K562 (cell line): ENCODE measurements around the gene PNCK. TPM values are rescaled to one million over a fixed set of nuclear protein-coding genes. Genes with fewer than 3 reads are reported as not detected.

ENCODE experiments used
- ARID3B ChIP-seq: fragments of 250-450 bp; sonication (Bioruptor Pico); IDR thresholded peaks from 2 replicates; pipeline ENCODE4 v1.4.0; 2020; ENCODE audit warnings: borderline replicate concordance
- CEBPG ChIP-seq, 3 experiments: fragments of 200-800 bp in 1 of 3; sonication (Bioruptor generic) in 1 of 3; sonication (generic) in 1 of 3; formaldehyde crosslinking in 1 of 3; IDR thresholded peaks in 2 of 3; conservative IDR thresholded peaks in 1 of 3; 2 replicates each; pipeline versions ENCODE4 v1.6.1 to v1.8.0; 2016 to 2022; ENCODE audit warnings: missing compliant biosample characterization in 2 of 3, missing genetic modification characterization in 2 of 3, mild to moderate bottlenecking in 1 of 3, missing genetic modification reagents in 1 of 3
- CREB3L1 ChIP-seq: fragments of 450-650 bp; IDR thresholded peaks from 2 replicates; pipeline ENCODE4 v1.6.1; 2014; ENCODE audit warnings: low read depth, mild to moderate bottlenecking, moderate library complexity, borderline replicate concordance
- EGR1 ChIP-seq: fragments of 450-650 bp; conservative IDR thresholded peaks from 2 replicates; pipeline ENCODE4 v1.6.1; 2017; ENCODE audit warnings: mild to moderate bottlenecking
- FOXA1 ChIP-seq: fragments of 450-650 bp; IDR thresholded peaks from 2 replicates; pipeline ENCODE4 v1.6.1; 2016; ENCODE audit warnings: mild to moderate bottlenecking, borderline replicate concordance
- FOXJ3 ChIP-seq: sonication (generic); formaldehyde crosslinking; IDR thresholded peaks from 2 replicates; pipeline ENCODE4 v1.4.0; 2020; ENCODE audit warnings: mild to moderate bottlenecking, missing genetic modification reagents
- HNRNPUL1 ChIP-seq: fragments of 200-400 bp; formaldehyde crosslinking; IDR thresholded peaks from 2 replicates; pipeline ENCODE4 v1.6.1; 2017; ENCODE audit warnings: low read length
- ID3 ChIP-seq, 2 experiments: fragments of 250-450 bp in 1 of 2; fragments of 450-650 bp in 1 of 2; sonication (Bioruptor Pico) in 1 of 2; IDR thresholded peaks; 2 replicates each; pipeline versions ENCODE4 v1.6.1 to v1.8.0; 2016 to 2021; ENCODE audit warnings: mild to moderate bottlenecking in 2 of 2, moderate library complexity in 2 of 2, missing compliant biosample characterization in 1 of 2, missing genetic modification characterization in 1 of 2
- ILF3 ChIP-seq: fragments of 450-650 bp; IDR thresholded peaks from 2 replicates; pipeline ENCODE4 v1.6.1; 2018; ENCODE audit warnings: antibody characterized with exemption, mild to moderate bottlenecking, moderate library complexity, borderline replicate concordance
- KHSRP ChIP-seq: fragments of 450-650 bp; IDR thresholded peaks from 2 replicates; pipeline ENCODE4 v1.6.1; 2017
- NFRKB ChIP-seq: fragments of 450-650 bp; IDR thresholded peaks from 2 replicates; pipeline ENCODE4 v1.6.1; 2016; ENCODE audit warnings: low read depth
- PHF8 ChIP-seq: fragments of 200-600 bp; sonication (generic); IDR thresholded peaks from 2 replicates; pipeline ENCODE4 v1.6.1; 2012; ENCODE audit warnings: mixed run types, mild to moderate bottlenecking, inconsistent platforms, low read length, moderate library complexity, borderline replicate concordance
- POLR2A ChIP-seq: fragments of 450-650 bp; conservative IDR thresholded peaks from 2 replicates; pipeline ENCODE4 v1.6.1; 2016
- RCOR1 ChIP-seq, 2 experiments: IDR thresholded peaks; 2 replicates each; pipeline ENCODE4 v1.6.1; 2012; ENCODE audit warnings: low read depth in 2 of 2, low read length in 2 of 2, borderline replicate concordance in 1 of 2, improper control_type of control experiment in 1 of 2
- TBL1XR1 ChIP-seq, 2 experiments: IDR thresholded peaks; 2 replicates each; pipeline ENCODE4 v1.6.1; 2012; ENCODE audit warnings: improper control_type of control experiment in 2 of 2, low read length in 2 of 2, mild to moderate bottlenecking in 1 of 2
- YY1 ChIP-seq, 3 experiments: IDR thresholded peaks; 2 replicates each; pipeline ENCODE4 v1.6.1; 2011; ENCODE audit warnings: low read length in 2 of 3, mild to moderate bottlenecking in 2 of 3, moderate library complexity in 2 of 3, borderline replicate concordance in 1 of 3, control low read depth in 1 of 3, low read depth in 1 of 3; ENCODE audit not compliant: insufficient read depth in 3 of 3, insufficient replicate concordance in 2 of 3, control insufficient read depth in 1 of 3, insufficient read length in 1 of 3; ENCODE audit errors: extremely low read depth in 1 of 3
- ZBTB2 ChIP-seq: fragments of 450-650 bp; IDR thresholded peaks from 2 replicates; pipeline ENCODE4 v1.6.1; 2016; ENCODE audit warnings: antibody characterized with exemption
- ZNF324 ChIP-seq: fragments of 250-450 bp; sonication (Bioruptor Pico); IDR thresholded peaks from 2 replicates; pipeline ENCODE4 v1.4.0; 2020; ENCODE audit warnings: mild to moderate bottlenecking
- ZNF354B ChIP-seq: fragments of 250-450 bp; sonication (Bioruptor Pico); IDR thresholded peaks from 2 replicates; pipeline ENCODE4 v1.4.0; 2020
- ZNF584 ChIP-seq: fragments of 200-800 bp; sonication (Bioruptor generic); IDR thresholded peaks from 2 replicates; pipeline ENCODE4 v1.6.1; 2016; ENCODE audit warnings: low read depth, mild to moderate bottlenecking, missing genetic modification characterization, missing compliant biosample characterization
- ZNF707 ChIP-seq: fragments of 250-450 bp; sonication (Bioruptor Pico); conservative IDR thresholded peaks from 2 replicates; pipeline ENCODE4 v1.8.0; 2022; ENCODE audit warnings: inconsistent platforms, mild to moderate bottlenecking, moderate library complexity
- polyA plus RNA-seq, 8 experiments: library from polyadenylated mRNA; depleted of rRNA in 4 of 8; stranded (reverse) in 5 of 8; unstranded in 3 of 8; fragments of >200 nt; fragmentation: Nextera tagmentation in 2 of 8; fragmentation: Illumina TruSeq in 1 of 8; extraction: Ambion mirVana in 2 of 8; extraction: Trizol in 1 of 8; gene quantifications; 2 replicates each; pipeline versions ENCODE4 v1.2.1 to v1.2.3, GENCODE V29; 2011 to 2014; ENCODE audit warnings: inconsistent platforms in 1 of 8, missing spikeins in 1 of 8
- total RNA-seq, 7 experiments: library from RNA; depleted of rRNA in 6 of 7; stranded (reverse); fragments of >200 nt in 6 of 7; fragmentation: Illumina TruSeq in 2 of 7; extraction: Trizol in 2 of 7; gene quantifications; 2 replicates each; pipeline versions ENCODE4 v1.2.1 to v1.2.3, GENCODE V29; 2011 to 2021; ENCODE audit warnings: low replicate concordance in 1 of 7

PNCK gene
- total and polyA plus RNA-seq, 9 of the 15 experiments (the other 6 are each of a cell fraction or from before 2014, with no cell fraction given) = 0.13 to 7.5 (median 1.2) TPM; not detected in 1

GRCh38 chrX:153686711-153687110 is 13.1 kb upstream of the PNCK start (continued):
- TF ChIP-seq ZNF324 (no peak), HNRNPUL1 (no peak), ILF3 (no peak), PHF8 (peak; percentile 27; the same call in 1 of the 2 replicates), ZNF354B (no peak), TBL1XR1 (IDR thresholded peaks at IDR 0.05; ENCODE audit: low read length in 2 of 2) (no peak), CREB3L1 (no peak), YY1 (IDR thresholded peaks at IDR 0.05; ENCODE audit: borderline replicate concordance in 1 of 3, control insufficient read depth in 1 of 3, extremely low read depth in 1 of 3, insufficient read depth in 3 of 3, insufficient read length in 1 of 3, insufficient replicate concordance in 2 of 3, low read depth in 1 of 3, low read length in 2 of 3) (peak in 1 of 3 experiments; percentile 27), KHSRP (no peak), ZBTB2 (no peak), ID3 (CRISPR knock-in tag; IDR thresholded peaks at IDR 0.05) (no peak), ID3 (tag; IDR thresholded peaks at IDR 0.05) (no peak), EGR1 (no peak), NFRKB (peak; percentile 29; the same call in 1 of the 2 replicates), ZNF584 (CRISPR knock-in tag) (no peak), POLR2A (peak; percentile 26; the same call in 1 of the 2 replicates), ZNF707 (CRISPR knock-in tag) (no peak), FOXA1 (no peak), FOXJ3 (CRISPR knock-in tag) (no peak), CEBPG (CRISPR knock-in tag; IDR thresholded peaks at IDR 0.05) (no peak), CEBPG (tag; conservative IDR thresholded peaks at IDR 0.05 in 1 of 2, IDR thresholded peaks at IDR 0.05 in 1 of 2) (no peak), RCOR1 (IDR thresholded peaks at IDR 0.05; ENCODE audit: borderline replicate concordance in 1 of 2, low read depth in 2 of 2, low read length in 2 of 2) (0 out of 4 replicates have a peak, but pooled peaks of 1 of the 2 experiments have one; percentile 37), ARID3B (CRISPR knock-in tag) (no peak)
